Endothelial cell of hepatic sinusoid (primary cell): ENCODE measurements around the gene TRAPPC3L.

Experiments used
- in situ Hi-C: cut with HindIII; loops from 2 replicates; pipeline ENCODE4 v1.10.0; 2017; ENCODE audit warnings: low sequenced_read_pairs

The TRAPPC3L gene

GRCh38 chr6:116472706-116473105, 72.8 kb downstream of the TRAPPC3L start:
- in situ Hi-C loops: no loop called here

GRCh38 chr6:116471531-116471930, 74.0 kb downstream of the TRAPPC3L start:
- in situ Hi-C loops: no loop called here

DNA sequence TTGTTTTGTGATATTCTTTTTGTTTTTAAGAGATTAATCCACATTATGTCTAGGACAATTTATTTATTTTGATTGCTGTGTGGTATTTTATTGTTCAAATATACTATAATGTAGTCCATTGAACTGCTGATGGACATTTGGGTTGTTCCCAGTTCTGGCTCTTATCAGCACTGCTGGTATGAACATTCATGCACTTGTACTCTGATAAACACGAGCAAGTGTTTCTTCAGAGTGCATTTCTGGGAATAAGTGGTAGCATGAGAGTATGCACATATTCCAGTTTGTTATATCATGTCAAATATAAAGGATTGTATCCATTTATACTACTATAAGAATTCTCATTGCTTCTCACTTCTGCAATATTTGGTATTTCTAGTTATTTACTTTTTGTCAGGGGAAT, 77.2 kb downstream of the TRAPPC3L start:
- in situ Hi-C loops: no loop called here

DNA sequence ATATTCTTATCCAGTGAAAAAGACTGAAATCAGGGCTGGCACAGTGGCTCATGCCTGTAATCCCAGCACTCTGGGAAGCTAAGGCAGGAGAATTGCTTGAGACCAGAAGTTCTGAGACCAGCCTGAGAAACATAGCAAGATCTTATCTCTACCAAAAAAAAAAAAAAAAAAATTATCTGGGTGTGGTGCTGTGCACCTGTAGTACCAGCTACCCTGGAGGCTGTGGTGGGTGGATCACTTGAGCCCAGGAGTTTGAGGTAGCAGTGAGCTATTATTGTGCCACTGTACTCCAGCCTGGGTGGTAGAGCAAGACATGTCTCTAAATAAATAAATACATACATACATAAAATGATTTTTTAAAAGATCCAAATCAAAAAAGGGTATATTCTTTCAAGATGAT, 78.0 kb downstream of the TRAPPC3L start:
- in situ Hi-C loops: no loop called here

GRCh38 chr6:116467096-116467495, 78.4 kb downstream of the TRAPPC3L start:
- in situ Hi-C loops: no loop called here

- in situ Hi-C loops: no loop called here
Measured at GRCh38 chr6:116465246-116465645, 80.2 kb downstream of the TRAPPC3L start.

DNA sequence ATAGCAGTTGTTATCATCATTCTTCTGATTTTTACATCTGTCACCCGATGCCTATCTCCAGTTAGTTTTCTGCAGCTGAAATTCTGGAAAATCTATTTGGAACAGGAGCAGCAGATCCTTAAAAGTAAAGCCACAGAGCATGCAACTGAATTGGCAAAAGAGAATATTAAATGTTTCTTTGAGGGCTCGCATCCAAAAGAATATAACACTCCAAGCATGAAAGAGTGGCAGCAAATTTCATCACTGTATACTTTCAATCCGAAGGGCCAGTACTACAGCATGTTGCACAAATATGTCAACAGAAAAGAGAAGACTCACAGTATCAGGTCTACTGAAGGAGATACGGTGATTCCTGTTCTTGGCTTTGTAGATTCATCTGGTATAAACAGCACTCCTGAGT, 82.2 kb downstream of the TRAPPC3L start:
- in situ Hi-C loops: no loop called here

DNA sequence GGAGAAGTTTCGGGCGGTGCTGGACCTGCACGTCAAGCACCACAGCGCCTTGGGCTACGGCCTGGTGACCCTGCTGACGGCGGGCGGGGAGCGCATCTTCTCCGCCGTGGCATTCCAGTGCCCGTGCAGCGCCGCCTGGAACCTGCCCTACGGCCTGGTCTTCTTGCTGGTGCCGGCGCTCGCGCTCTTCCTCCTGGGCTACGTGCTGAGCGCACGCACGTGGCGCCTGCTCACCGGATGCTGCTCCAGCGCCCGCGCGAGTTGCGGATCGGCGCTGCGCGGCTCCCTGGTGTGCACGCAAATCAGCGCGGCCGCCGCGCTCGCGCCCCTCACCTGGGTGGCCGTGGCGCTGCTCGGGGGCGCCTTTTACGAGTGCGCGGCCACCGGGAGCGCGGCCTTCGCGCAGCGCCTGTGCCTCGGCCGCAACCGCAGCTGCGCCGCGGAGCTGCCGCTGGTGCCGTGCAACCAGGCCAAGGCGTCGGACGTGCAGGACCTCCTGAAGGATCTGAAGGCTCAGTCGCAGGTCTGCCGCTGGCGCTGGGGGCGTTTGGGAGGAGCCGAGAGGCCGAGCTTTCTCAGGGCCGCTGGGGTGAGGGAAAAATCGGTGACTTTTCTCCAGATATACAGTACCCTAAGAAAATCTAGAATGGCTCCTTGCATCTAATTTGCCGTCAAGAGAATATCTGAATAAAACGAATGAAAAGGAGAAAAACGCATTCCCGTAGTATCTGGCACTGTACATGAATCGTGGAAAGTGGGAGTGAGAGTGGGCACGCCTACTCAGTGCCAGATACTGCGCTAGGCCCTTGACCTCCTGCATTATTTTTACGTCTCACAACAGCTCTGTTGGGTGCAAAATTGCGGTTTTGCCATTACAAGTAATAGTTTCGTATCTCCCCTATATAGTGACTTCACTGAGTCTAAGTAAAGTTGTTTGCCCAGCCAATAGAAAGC, 83.3 kb downstream of the TRAPPC3L start:
- in situ Hi-C loops: no loop called here

DNA sequence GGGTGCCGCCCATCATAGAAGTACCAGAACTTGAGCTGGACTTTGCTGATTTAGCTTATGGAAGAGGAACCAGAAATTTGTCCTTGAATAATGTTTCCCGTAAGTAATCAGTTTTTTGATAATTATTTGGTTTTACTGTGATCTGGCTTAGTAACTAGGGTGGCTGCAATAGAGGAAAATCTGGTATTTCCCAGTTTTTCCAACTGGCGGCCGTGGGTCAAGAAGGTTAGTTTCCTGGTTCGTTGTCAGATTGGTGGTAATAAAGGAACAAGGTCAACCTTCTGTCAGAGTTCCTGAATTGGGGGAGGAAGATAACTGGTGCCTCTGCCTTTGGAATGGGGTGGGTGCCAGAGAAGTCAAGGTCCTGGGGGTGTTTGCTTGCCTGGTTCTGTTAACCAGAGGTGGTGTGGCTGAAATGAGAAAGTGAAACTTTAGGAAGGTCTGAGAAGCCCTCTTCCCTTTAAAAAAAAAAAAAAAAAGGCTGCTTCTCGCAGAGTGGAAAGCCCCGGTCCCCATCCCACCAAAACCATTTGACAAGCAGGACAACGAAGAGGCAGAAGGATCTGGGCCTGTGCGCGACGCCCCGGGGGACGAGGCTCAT, 84.1 kb downstream of the TRAPPC3L start, which contains the start of gene CALHM6:
TSS of gene CALHM6 (plus strand) at position 45 of the 601 bp plus-strand sequence. CDS start at position 600, 555 bp downstream.
- in situ Hi-C loops: no loop called here

DNA sequence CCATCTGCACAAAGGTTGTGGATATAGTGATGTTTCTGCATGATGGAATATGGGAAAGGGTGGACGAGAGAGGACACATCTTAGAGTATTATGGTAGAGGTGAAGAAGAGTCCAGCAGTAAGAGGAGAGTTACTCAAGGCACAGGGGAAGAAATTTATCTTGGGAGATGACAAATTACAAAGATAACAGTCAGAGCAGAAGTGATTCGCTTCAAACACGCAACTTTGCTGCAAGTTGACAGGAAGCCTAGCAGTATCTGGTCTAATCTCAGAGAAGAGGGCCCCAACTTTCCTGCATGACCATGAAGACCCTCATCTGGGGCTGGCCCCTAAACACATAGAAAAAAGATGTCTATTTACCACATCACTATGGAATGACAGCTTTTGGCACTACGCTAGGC, 85.6 kb downstream of the TRAPPC3L start:
- in situ Hi-C loops: no loop called here

DNA sequence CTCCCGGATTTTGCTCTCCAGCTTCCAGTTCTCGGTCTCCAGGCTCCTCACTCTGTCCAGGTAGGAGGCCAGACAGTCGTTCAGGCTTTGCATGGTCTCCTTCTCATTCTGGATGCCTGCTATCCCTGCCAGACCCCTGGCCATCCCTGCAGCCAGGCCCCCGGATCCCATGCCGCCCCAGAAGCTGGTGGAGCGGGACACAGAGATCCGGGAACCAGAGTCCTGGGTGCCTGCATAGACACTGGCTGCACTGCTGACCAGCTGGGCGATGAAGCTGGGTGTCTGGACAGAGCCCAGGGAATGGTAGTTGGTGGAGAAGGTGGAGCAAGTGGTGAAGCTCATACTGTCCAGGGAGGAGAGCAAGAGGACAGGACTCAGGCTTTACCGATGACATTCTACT, 87.2 kb downstream of the TRAPPC3L start:
- in situ Hi-C loops: no loop called here

GRCh38 chr6:116456927-116457326, 88.6 kb downstream of the TRAPPC3L start:
- in situ Hi-C loops: no loop called here

DNA sequence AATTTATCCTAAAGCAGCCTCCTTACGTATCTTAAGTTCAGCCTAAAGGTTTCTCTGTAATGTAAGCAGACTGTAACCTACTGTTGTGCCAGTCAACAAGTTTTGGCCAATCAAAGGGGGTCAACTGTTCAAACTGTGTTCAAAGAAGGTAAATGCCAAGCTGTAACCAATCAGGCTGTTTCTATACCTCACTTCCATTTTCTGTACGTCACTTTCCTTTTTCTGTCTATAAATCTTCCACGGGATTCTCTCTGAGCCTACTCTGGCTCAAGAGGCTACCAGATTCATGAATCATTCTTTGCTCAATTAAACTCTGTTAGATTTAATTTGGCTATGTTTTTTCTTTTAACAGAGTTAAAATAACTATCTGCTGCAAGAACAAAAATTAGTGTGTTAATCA, 89.4 kb downstream of the TRAPPC3L start:
- in situ Hi-C loops: no loop called here

GRCh38 chr6:116452531-116452930, 93.0 kb downstream of the TRAPPC3L start:
- in situ Hi-C loops: loop anchor here (5.0 kb wide), 1 partner anchor 85 kb away; no protein-coding TSS in a partner anchor

- in situ Hi-C loops: loop anchor here (5.0 kb wide), 1 partner anchor 85 kb away; no protein-coding TSS in a partner anchor
Measured at GRCh38 chr6:116451916-116452315, 93.6 kb downstream of the TRAPPC3L start.

DNA sequence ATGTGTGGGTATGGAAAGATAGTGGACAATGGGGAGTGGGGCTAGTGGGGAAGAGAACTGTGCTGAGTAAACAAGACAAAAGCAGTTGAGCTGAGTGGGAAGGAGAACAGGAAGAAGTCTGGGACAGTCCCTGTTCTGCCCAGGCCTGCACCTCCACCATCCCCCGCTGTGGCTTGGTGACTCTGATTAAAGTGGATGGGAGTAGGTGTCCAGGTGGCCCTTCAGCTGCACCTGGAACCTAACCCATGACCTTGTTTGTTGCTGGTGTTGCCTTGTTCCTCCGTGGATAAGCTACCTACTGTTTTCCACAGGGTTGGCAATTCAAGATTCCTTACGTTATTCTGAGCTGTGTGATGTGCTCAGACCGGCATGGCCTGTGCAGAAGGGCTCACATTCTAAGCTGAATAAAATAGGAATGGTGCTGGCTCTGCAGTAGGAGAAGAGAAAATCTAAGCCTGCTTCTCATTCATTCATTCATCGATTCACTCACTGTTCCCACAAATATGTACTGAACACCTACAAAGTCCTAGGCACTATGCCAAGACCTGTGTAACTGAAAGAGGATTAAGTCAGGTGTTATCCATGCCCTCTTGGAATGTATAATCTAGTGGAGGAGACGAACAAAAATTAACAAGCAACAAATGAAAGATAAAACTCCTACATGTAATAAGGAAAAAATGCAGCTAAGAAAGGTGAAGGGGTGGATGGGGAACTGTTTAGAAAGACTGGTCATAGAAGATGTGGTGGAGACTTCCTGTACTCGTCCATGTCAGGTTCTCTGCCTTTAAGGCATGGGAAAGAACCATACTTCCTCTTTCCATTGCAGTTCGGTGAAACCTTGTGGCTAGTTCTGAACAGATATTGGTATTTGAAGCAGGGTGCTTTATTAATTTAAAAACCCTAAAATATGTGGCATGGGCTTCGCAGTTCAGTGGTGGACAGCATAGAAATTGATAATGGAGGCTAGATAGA, 94.4 kb downstream of the TRAPPC3L start:
- in situ Hi-C loops: loop anchor here (5.0 kb wide), 1 partner anchor 86 kb away; no protein-coding TSS in a partner anchor

DNA sequence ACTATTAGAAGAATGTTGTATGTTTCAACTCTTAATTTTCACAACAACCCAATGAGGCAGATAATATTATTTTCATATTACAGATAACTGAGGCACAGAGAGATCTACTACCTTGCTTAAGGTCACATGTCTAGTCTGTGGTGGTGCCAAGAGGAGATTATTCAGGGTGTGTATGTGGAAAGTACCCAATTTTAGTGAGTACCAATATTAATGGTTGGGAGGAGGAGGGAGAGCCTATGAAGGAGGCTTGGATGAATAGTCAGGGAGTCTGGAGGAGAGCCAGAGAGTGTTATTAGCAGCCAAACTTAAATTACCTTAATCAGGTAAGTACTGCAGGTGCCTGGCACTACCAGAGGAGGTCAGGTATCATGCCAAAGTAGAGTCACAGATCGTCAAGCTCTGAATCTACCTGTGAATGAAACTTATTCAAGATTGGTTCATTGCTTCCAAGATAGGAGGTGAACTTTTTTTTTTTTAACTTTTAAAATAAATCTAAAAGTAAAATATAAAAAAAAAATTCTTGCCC, 95.2 kb downstream of the TRAPPC3L start:
- in situ Hi-C loops: loop anchor here (5.0 kb wide), 1 partner anchor 87 kb away; no protein-coding TSS in a partner anchor

DNA sequence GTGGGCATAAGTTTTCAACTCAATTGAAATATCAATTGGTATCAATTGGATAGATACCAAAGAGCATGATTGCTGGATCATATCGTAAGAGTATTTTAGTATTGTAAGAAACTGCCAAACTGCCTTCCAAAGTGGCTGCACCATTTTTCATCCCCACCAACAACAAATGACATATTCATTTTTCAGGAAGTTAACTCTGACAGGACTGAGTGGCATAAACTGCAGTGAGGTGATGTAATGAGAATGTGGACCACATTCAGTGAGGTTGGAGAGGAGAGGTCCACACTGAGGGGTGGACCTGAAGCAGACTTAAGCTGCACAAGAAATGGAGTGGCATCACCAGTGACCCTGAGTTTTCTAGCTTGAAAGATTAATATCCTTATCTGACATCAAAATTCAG, 95.9 kb downstream of the TRAPPC3L start:
- in situ Hi-C loops: loop anchor here (5.0 kb wide), 1 partner anchor 48 kb away; no protein-coding TSS in a partner anchor

DNA sequence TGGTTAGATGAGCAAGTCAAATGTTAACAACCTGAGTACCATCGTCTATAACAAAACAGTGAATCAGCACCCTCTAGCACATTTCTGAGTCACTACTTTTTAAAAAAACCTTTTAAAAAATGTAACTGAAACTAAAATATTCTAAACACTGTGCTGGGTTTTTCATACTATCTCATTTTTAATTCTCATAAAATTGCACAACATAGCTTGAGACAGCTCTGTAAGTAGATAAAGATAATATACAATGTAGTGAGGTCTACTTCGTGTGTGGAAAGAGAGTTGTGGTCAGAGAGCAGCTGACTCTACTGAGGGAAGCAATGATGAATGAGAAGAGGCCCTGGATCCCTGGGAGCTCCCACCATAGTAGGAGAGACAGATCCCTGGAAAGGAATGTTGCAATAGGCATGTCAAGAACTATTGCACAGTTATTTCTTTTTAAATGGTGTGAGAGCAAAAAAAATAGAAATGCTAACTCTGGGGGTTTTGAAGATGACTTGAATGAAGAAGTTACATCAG, 97.9 kb downstream of the TRAPPC3L start:
- in situ Hi-C loops: loop anchor here (5.0 kb wide), 1 partner anchor 50 kb away; no protein-coding TSS in a partner anchor

DNA sequence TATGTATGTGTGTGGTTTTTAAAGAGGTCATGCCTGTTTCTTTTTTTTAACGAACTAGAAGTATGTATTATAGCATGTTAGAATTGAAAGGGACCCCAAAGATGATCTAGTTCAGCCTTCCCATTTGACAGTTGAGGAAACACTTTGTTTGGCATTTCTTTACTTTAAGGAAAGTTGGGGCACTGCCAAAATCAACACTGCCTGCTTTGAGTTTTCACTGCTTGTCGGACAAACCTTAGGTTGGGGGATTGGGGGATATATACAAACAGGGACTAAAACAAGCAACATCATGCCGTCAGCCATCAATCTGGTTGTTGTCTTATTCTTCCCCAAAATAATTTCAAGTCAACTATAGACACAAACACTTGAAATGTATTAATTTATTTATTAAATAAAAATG, 98.4 kb downstream of the TRAPPC3L start:
- in situ Hi-C loops: loop anchor here (5.0 kb wide), 1 partner anchor 50 kb away; no protein-coding TSS in a partner anchor
